AG09309 (cell line): Measurements from ENCODE around the gene GDA.

Experiments
- DNase-seq: peaks from one replicate; pipeline ENCODE4 v3.0.0-alpha.2; 2010; ENCODE audit warnings: low read depth
- H3K4me3 ChIP-seq: 2 replicates; pipeline ENCODE4 v1.5.1; 2011; ENCODE audit warnings: mild to moderate bottlenecking, low read depth, low read length, moderate library complexity; ENCODE audit not compliant: control insufficient read depth
- TF ChIP-seq, protein P1 (sequence below): IDR thresholded peaks from 2 replicates; pipeline ENCODE4 v1.5.1; 2011; ENCODE audit warnings: mild to moderate bottlenecking, low read depth, low read length, inconsistent platforms; ENCODE audit not compliant: insufficient read depth, control insufficient read depth; ENCODE audit errors: missing control alignments

GDA gene

DNA sequence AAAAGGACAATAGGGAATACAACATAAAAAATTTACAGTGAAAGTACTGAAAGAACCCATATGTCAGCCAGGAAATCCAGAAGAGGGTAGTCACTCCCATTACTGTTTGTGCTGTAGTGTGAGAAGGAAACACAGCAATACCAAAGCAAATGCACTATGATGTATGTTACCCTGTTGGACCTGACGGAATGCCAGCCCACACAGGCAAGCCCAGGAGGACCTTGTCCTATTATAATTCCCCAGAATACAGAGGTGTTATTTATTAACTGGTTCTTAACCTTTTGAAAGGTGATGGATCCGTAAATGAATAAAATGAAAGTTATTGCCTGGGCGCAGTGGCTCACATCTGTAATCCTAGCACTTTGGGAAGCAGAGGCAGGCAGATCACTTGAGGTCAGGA, 79.0 kb downstream of the GDA start:
- DNase-seq, result no peak
- TF ChIP-seq, protein P1, sequence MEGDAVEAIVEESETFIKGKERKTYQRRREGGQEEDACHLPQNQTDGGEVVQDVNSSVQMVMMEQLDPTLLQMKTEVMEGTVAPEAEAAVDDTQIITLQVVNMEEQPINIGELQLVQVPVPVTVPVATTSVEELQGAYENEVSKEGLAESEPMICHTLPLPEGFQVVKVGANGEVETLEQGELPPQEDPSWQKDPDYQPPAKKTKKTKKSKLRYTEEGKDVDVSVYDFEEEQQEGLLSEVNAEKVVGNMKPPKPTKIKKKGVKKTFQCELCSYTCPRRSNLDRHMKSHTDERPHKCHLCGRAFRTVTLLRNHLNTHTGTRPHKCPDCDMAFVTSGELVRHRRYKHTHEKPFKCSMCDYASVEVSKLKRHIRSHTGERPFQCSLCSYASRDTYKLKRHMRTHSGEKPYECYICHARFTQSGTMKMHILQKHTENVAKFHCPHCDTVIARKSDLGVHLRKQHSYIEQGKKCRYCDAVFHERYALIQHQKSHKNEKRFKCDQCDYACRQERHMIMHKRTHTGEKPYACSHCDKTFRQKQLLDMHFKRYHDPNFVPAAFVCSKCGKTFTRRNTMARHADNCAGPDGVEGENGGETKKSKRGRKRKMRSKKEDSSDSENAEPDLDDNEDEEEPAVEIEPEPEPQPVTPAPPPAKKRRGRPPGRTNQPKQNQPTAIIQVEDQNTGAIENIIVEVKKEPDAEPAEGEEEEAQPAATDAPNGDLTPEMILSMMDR, result no peak

DNA sequence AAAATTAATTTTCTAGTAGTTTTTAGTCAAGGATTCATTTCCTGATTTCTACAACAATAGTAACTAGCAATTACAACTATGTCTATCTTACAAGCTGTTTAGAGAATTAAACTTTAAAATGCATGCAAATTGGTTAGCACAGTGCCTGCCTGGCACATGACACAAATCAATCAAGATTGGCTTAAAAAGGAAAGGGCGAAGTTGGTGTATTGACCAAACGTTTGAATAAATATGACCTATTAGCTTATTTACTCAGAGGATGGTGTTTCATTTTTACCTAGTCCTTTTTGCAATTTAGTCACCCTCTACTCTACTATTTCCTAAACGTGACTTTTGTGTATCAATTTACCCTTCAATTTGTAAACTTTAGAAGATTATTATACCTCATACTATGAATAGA, 83.5 kb downstream of the GDA start:
- no peak overlapping the region for H3K4me3 ChIP-seq
- DNase-seq, result no peak
- TF ChIP-seq, protein P1, result no peak

More for the DNA sequence above, 79.0 kb downstream of the GDA start:
- no peak overlapping the region for H3K4me3 ChIP-seq

DNA sequence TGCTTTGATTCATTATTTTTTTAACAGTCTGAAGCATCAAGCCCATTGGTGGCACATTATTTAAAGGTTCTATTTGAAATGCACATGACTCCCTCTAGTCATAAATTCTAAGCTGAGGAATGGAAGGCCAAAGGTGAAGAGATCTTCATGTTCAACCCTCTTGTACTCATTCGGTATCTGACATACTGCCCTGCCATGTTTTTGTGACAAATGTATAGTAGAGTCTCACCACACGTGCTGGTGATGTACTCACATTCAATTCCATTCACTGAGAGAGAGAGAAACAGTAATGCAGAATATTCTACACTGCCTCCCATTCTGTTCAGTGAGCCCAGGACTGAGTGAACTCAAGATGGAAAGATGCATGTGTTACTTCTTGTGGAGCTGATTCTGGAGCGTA, 98.3 kb downstream of the GDA start:
- TF ChIP-seq, protein P1, result no peak
- no peak for DNase-seq
- no peak overlapping the region for H3K4me3 ChIP-seq

DNA sequence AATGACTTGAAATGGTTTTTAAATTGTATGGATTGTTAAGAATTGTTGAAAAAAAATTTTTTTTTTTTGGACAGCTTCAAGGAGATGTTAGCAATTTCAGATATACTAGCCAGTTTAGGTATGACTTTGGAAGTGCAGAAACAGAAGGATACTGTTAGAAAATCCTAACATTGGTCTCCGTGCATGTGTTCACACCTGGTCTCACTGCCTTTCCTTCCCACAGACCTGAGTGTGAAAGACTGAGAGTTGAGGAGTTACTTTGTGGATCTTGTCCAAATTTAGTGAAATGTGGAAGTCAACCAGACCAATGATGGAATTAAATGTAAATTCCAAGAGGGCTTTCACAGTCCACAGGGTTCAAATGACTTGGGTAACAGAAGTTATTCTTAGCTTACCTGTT, 102.3 kb downstream of the GDA start:
- TF ChIP-seq, protein P1, result no peak
- DNase-seq, result no peak
- no peak overlapping the region for H3K4me3 ChIP-seq

DNA sequence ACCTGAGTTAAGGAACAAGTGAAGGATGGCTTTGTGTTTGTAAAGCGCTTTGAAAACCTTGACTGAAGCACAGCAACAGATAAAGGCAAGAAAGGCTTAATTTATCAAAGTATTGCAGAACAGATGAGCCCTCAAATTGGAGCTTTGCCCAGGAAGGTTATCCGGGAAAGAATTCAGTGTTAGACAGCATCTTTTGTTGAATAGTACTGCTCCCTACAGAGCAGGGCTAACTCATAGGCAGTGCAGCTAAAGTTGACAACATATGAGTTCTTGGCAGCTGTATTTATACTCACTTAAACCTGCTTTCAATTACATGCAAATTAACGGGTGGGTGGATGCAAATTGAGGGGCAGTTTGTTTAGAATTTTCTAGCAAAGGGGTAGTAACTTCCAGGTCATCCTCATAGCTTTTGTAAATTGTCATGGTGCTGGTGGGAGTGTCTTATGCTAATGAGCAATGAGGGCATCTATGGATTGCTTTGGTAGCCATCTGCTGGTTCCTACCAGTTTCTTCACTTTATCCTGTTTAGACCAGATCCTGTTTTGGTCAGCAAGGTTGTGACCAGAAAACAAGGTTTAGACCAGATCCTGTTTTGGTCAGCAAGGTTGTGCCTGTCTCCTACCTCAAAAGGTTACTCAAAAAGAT, 105.8 kb downstream of the GDA start:
- no peak for DNase-seq
- TF ChIP-seq, protein P1, result no peak
- H3K4me3 ChIP-seq, result no peak overlapping the region

DNA sequence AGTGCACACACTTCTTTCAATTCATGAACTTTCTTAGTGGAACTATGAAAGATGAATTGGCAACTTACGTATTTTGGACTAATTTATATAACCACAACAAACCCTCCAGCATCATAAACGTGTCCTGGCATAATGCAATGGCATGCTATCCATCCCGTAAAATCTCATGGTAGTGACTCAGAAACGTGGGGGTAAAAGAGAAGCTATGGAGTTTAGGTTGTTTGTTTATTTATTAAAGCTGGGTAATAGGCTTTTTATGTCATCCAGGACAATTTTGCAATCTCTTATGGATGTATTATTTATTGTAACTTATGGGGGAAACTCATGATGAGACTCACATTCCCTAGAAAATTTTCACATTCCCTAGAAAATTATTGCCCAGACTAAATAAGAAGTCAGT, 106.3 kb downstream of the GDA start:
- TF ChIP-seq, protein P1, result no peak
- no peak for DNase-seq
- no peak overlapping the region for H3K4me3 ChIP-seq
